ENCODE measurements around the gene ARHGAP42.

ARHGAP42 gene

GRCh38 chr11:100902454-100903141 lies 215.5 kb downstream of the ARHGAP42 start:
- no peak for TF ChIP-seq CTCF (IDR thresholded peaks at IDR 0.05; ENCODE audit: unreplicated experiment in 3 of 3)
- no peaks in the 10 kb centered on the region for H3K27me3 Mint-ChIP-seq (ENCODE audit: low read depth)
- no peak overlapping the region for H3K27ac Mint-ChIP-seq
- no peak overlapping the region for H3K4me3 Mint-ChIP-seq
- peaks cover 33% of the 10 kb centered on the region for H3K36me3 Mint-ChIP-seq (ENCODE audit: low read depth)
- H3K4me1 Mint-ChIP-seq = peaks cover 4% of the 10 kb centered on the region
- peaks cover 13% of the 10 kb centered on the region for H3K9me3 Mint-ChIP-seq

- no peak for TF ChIP-seq CTCF (IDR thresholded peaks at IDR 0.05; ENCODE audit: unreplicated experiment in 3 of 3)
- no peak overlapping the region for H3K27ac Mint-ChIP-seq
Measured at GRCh38 chr11:100903284-100903683, 216.2 kb downstream of the ARHGAP42 start.

GRCh38 chr11:100905684-100906083 lies 218.6 kb downstream of the ARHGAP42 start:
- Mint-ChIP-seq H3K4me1 (peaks cover 9% of the 10 kb centered on the region), H3K4me3 (no peak overlapping the region), H3K27me3 (ENCODE audit: low read depth) (no peaks in the 10 kb centered on the region), H3K36me3 (ENCODE audit: low read depth) (peaks cover 16% of the 10 kb centered on the region), H3K9me3 (no peaks in the 10 kb centered on the region), H3K27ac (no peak overlapping the region)
- no peak for TF ChIP-seq CTCF (IDR thresholded peaks at IDR 0.05; ENCODE audit: unreplicated experiment in 3 of 3)

More at GRCh38 chr11:100903284-100903683, 216.2 kb downstream of the ARHGAP42 start:
- Mint-ChIP-seq H3K27me3 (ENCODE audit: low read depth) (no peaks in the 10 kb centered on the region), H3K4me1 (peaks cover 4% of the 10 kb centered on the region), H3K4me3 (no peak overlapping the region), H3K36me3 (ENCODE audit: low read depth) (peaks cover 33% of the 10 kb centered on the region), H3K9me3 (peaks cover 13% of the 10 kb centered on the region)

GRCh38 chr11:100908746-100909145 lies 221.7 kb downstream of the ARHGAP42 start:
- no peak overlapping the region for H3K27ac Mint-ChIP-seq
- no peaks in the 10 kb centered on the region for H3K9me3 Mint-ChIP-seq
- H3K4me1 Mint-ChIP-seq = peaks cover 11% of the 10 kb centered on the region
- no peak overlapping the region for H3K4me3 Mint-ChIP-seq
- TF ChIP-seq CTCF (IDR thresholded peaks at IDR 0.05; ENCODE audit: unreplicated experiment in 3 of 3) = no peak
- peaks cover 14% of the 10 kb centered on the region for H3K36me3 Mint-ChIP-seq (ENCODE audit: low read depth)
- no peaks in the 10 kb centered on the region for H3K27me3 Mint-ChIP-seq (ENCODE audit: low read depth)

- Mint-ChIP-seq H3K4me3 (no peak overlapping the region), H3K4me1 (peaks cover 16% of the 10 kb centered on the region), H3K36me3 (ENCODE audit: low read depth) (peaks cover 17% of the 10 kb centered on the region), H3K9me3 (no peaks in the 10 kb centered on the region), H3K27me3 (ENCODE audit: low read depth) (no peaks in the 10 kb centered on the region), H3K27ac (peak overlapping the region in 1 of 3 experiments; percentile 14)
- TF ChIP-seq CTCF (IDR thresholded peaks at IDR 0.05; ENCODE audit: unreplicated experiment in 3 of 3) = no peak
Measured at GRCh38 chr11:100910808-100911207, 223.7 kb downstream of the ARHGAP42 start.

Data from nephron (organoid).